C4-2B (cell line): Measurements from ENCODE around the gene CLCNKB.
A peak's percentile ranks its signal among the peaks of the same experiment; 100 is the strongest.

Experiments
- H3K27ac ChIP-seq: fragments of 450-650 bp; 2 replicates; pipeline ENCODE4 v1.5.1; 2017
- CTCF ChIP-seq: fragments of 450-650 bp; conservative IDR thresholded peaks from 2 replicates; pipeline ENCODE4 v1.5.1; 2017; ENCODE audit warnings: mild to moderate bottlenecking
- ZFX ChIP-seq: fragments of 450-650 bp; IDR thresholded peaks from 2 replicates; pipeline ENCODE4 v1.6.1; 2017

CLCNKB gene

DNA sequence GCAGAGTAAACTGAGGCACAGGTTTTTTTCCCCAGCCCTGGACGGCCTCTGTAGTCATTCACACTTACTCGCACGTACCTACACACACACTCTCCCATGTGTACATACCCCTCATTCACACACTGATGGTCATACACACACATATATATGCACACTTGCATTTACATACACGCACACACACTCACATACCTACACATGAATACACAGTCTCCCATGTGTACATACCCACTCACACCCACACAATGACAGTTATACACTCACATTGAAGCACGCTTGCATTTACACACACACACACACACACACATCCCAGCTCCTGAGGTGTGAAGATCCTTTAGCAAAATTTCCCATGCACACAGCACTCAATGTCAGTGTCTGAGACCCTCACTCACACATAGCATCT lies 30.6 kb downstream of the CLCNKB start:
- no peak for TF ChIP-seq ZFX
- TF ChIP-seq CTCF = no peak
- H3K27ac ChIP-seq = no peak overlapping the region

GRCh38 chr1:16075337-16076030 lies 31.9 kb downstream of the CLCNKB start:
- TF ChIP-seq CTCF = no peak
- no peak for TF ChIP-seq ZFX
- no peak overlapping the region for H3K27ac ChIP-seq

DNA sequence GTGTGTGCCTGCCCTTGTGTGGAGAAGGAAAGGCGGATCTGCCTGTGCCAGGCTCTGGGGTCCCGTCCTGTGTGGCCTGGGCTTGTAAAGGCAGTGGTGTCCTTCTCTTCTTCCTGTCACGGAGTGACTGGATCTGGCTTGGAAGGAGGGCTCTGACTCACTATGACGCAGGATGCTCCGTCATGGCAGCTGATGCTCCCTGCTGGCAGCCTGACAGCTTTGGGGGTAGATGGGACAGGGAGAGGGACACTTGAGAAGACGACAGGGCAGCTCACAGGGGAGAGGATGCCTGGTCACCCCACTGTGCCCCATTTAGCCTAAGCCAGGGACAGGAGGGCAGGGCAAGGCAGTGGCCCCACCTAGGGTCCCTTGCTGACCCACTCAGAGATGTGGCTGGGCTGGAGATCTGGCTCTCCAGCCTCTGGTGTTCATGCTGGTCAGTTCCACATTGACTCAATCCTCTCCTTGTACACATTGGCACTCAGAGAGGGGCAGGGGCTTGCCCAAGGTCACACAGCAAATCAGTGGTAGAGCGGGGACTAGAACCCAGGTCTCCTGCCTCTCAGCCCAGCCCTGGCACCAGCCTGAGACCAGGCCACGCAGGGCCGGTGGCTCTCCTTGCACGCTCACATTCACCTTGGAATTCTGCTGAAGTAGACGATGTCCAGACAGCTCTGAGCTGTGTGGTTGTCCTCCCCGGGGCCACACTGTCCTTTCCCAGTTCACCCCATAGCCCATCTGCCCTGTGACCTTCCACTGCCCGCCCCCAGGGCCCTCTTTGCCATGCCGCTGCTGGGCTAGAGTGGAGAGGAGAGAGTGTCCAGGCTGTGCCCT lies 32.7 kb downstream of the CLCNKB start:
- TF ChIP-seq CTCF = no peak
- H3K27ac ChIP-seq = no peak overlapping the region

GRCh38 chr1:16076865-16077238 lies 33.3 kb downstream of the CLCNKB start:
- no peak overlapping the region for H3K27ac ChIP-seq
- TF ChIP-seq CTCF (no peak), ZFX (no peak)

- no peak overlapping the region for H3K27ac ChIP-seq
- TF ChIP-seq CTCF = no peak
These were observed 34.0 kb downstream of the CLCNKB start for GRCh38 chr1:16077406-16078245.

GRCh38 chr1:16078925-16079656 lies 35.5 kb downstream of the CLCNKB start:
- peak overlapping the region; percentile 47 for H3K27ac ChIP-seq
- TF ChIP-seq ZFX (no peak), CTCF (peak; percentile 80)
